COLO829 (cell line): ENCODE measurements around the gene TUBGCP6.

Experiments used
- DNase-seq: peaks from one replicate; pipeline ENCODE4 v3.0.0; 2012; ENCODE audit warnings: low spot score

Gene TUBGCP6

DNA sequence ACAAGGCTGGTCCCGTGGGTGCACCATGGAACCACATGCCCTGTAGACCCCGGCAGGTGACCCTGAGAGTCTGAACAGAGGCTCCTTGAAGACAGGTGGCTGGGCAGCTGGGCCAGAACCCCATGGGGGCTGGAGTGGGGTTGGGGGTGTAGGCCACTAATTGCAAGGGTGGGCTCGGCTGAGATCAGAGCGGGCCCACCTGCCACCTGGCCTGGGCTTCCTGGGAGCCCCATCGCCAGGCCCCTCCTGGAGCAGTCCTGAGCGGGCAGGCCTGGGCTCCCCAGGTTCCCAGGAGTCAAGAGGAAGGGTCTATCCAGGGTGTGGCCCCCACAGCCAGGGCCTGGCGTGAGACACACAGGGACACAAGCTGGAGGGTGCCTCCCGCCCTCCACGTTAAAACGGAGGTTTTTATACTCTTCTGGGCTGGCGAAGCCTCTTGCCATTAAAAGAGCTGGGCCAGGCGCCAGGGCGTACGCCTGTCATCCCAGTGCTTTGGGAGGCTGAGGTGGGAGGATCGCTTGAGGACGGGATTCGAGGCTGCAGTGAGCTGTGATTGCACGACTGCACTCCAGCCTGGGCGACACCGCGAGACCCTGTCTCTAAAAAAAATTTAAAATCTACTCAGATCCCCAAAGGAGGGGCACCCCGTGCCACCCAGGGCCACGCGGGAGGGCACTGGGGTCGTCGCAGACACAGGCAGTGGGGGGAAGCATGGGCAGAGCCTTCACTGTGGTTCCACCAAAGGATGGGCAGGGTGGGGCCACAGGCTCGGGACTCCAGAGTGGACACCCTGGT, 63.9 kb downstream of the TUBGCP6 start:
- no peak for DNase-seq

DNA sequence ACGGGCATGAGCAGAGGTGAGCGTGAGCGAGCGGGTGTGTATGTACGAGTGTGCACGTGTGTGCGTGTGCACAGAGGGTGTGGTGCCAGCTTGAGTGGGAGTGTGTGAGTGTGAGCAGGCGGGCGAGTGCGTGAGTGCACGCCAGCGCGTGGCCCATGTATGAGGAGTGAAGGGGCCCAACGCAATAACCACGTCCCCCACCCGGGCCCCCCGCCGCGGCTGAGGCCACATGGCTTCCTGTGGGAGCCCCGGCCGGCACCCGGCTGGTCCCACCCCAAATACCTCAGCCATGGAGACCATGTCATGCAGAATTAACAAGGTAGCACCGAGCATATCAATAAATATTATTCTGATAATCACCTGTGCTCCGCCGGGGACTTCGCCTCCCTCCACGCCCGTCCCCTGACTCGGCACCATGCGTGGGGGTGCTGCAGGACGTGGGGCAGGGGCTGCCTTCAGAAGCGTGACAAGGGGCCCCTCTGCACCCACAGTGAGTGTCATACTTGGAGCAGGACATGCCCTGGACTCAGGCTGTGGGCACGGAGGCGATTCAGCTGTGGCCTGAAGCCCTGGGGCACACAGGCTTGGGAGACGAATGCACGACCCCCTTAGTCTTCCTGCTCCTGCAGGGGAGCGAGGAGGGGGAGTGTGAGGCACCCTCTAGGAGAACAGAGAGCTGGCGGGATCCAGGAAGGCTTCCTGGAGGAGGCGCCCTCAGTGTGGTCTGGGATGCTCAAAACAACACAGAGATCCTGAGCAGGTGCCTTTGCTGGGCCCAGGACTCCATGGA, 64.7 kb downstream of the TUBGCP6 start:
- no peak for DNase-seq

DNA sequence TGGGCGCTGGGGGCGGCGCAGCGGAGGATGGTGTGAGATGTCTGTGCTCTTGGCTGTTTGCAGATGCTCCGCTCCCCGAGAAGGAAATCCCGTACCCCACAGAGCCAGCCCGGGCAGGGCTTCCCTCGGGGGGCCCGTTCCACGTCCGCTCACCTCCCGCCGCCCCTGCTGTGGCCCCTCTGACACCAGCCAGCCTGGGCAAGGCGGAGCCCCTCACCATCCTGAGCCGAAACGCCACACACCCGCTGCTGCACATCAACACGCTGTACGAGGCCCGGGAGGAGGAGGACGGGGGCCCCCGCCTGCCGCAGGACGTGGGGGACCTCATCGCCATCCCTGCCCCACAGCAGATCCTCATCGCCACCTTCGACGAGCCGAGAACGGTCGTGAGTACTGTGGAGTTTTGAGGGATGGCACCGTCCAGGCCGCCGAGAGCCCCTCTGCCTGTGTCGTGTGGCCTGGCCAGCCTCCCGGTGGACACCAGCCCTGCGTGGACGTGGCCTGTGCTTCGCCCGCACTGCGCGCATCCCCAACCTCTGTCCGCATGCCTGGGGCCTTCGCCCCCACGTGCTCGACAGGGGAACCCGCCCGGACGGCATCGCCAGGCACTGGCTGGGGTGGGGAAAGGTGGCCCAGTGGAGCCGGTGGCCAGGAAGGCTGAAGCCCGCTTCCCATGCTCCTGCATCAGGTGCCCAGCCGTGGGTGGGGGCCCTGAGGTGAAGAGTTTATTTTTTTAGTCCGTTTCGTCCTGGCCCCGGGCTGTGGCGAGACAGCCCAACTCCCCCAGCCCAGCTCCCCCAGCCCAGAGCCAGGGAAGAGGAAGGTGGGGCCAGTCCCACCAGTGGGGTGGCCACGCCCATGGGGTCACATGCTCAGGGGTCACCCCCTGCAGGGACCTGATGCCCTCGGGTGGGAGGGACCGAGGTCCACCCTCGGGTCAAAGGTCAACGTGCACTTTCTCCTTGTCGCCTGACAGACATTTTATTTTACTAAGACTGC, 65.7 kb downstream of the TUBGCP6 start:
- no peak for DNase-seq

DNA sequence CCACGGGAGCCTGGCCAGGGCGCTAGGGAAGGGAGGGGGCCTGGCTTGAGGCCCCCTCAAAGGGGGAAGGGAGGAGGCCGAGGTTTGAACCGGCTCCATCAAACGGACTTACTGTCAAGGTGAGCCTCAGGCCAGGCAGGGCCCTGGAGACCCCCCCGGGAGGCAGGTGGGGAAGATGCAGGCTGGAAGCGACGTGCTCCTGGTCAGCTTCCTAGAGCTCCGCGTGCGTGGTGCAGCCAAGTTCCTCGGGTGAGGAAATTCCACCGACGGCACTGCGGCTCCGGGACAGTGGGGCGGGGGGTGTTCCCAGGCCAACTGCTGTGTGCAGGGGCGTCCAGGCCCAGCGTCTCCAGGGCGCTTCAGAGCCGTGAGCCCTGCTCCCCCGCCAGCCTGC, 66.4 kb downstream of the TUBGCP6 start:
- DNase-seq, result no peak

DNA sequence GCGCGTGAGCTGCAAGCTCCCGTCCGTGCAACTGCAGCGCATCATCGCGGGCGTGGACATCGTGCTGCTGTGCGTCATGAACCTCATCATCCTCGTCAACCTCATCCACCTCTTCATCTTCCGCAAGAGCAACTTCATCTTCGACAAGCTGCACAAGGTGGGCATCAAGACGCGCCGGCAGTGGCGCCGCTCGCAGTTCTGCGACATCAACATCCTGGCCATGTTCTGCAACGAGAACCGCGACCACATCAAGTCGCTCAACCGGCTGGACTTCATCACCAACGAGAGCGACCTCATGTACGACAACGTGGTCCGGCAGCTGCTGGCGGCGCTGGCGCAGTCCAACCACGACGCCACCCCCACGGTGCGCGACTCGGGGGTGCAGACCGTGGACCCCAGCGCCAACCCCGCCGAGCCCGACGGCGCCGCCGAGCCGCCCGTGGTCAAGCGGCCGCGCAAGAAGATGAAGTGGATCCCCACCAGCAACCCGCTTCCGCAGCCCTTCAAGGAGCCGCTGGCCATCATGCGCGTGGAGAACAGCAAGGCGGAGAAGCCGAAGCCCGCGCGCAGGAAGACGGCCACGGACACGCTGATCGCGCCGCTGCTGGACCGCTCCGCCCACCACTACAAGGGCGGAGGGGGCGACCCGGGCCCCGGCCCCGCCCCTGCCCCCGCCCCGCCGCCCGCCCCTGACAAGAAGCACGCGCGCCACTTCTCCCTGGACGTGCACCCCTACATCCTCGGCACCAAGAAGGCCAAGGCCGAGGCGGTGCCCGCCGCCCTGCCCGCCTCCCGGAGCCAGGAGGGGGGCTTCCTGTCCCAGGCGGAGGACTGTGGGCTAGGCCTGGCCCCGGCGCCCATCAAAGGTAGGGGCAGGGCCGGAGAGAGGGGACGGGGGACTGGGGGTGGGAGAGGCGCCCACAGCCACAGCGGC, 67.0 kb downstream of the TUBGCP6 start:
- no peak for DNase-seq

DNA sequence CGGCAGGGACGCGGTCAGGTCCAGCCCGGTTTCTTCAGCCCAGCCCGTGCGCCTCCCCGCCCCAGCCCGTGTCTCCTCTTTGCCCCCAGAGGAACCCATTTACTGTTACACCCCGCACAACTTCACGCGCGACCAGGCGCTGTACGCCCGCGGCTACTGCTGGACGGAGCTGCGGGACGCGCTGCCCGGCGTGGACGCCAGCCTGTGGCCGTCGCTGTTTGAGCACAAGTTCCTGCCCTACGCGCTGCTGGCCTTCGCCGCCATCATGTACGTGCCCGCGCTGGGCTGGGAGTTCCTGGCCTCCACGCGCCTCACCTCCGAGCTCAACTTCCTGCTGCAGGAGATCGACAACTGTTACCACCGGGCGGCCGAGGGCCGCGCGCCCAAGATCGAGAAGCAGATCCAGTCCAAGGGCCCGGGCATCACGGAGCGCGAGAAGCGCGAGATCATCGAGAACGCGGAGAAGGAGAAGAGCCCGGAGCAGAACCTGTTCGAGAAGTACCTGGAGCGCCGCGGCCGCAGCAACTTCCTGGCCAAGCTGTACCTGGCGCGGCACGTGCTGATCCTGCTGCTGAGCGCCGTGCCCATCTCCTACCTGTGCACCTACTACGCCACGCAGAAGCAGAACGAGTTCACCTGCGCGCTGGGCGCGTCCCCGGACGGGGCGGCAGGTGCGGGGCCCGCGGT, 67.8 kb downstream of the TUBGCP6 start:
- no peak for DNase-seq

DNA sequence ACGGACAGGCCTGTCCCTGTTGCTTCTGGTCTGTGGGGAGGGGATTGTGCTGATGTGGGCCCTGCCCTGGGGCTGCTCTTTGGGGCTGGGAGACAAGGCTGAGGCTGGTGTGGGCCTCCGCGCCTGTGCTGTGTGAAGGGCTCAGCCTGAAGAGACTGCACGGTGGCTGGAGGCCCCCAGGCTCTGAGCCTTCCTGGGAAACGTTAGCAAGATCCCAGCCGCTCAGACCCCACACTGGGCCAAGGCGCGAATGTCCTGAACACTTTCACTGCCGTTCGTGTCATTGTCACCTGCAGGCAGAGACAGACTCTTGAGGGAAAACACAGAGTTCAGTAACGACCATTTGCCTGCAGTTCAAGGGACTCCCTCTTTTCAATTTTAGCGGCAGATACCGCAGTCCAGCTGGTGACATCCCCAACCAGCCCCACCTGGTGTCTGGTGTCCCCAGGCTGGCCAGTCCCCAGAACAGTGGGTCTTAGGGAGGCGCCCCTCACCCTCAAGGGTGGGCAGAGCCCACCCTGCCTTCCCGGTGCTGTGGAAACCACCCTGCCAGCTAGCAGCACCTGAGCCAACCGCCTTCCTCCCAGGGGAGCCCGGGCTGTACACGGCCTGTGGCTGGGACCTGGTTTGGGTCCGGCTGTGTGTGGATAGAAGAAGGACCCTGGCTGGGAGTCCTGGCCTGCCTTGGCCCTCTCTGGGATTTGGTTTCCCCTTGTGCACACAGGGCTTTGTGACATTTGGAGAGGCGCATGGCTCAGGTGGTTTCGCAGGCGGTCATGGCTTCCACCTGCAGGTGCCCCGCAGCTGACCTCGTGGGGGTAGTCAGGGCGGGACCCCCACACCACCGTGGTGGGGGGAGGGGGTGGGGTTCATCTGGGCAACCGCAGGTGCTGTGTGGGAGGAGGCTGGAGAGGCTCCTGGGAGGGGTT, 68.6 kb downstream of the TUBGCP6 start:
- DNase-seq, result no peak

DNA sequence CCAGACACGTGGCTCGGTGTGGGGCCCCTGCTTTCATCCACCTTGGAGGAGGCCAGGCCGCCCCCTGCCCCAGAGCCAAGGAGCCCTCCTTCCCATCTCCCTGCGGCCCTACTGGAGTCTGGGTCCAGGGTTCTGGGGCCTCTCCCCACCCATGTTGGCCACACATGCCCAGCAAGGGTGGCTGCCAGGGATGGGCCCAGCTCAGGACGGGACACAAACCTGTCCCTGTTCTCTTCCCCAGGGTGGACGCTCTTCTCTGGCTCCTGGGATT, 69.7 kb downstream of the TUBGCP6 start:
- DNase-seq, result no peak

DNA sequence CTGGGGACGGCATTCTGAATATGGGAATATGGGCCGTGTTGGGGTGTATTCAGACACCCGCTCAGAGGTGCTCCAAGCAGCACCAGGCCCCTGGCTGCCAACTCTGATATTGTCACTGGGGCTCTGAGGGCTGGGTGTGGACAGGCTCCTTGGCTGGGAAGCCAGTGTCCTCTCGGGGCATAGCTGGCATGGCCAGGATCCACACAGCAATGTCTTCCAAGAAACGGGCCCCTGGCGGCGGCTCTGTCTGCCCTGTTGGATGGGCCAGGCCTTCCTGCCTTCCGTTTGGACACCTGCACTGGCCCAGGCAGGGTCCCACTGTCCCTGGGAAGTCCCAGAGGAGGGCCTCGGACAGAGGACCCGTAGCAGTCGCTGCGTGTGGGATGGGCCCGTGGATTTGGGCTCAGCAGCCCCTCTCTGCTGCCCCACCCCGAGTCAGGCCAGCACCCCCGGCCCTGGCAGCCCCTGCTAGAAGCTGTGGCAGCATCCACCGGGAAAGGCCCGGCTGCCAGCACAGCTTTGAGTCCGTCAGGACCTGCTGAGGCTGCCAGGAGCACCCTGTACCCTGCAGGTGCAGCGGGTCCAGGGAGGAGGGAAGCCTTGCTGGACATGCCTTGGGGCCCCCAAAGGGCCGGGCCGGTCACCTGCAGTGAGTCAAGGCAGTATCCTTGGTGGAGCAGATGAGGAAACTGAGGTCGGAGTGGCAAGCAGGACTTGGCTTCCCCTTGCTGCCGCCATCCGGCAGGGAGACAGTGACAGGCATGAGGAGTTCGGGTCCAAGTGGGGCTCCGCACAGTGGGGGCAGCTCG, 70.2 kb downstream of the TUBGCP6 start:
- DNase-seq, result no peak

DNA sequence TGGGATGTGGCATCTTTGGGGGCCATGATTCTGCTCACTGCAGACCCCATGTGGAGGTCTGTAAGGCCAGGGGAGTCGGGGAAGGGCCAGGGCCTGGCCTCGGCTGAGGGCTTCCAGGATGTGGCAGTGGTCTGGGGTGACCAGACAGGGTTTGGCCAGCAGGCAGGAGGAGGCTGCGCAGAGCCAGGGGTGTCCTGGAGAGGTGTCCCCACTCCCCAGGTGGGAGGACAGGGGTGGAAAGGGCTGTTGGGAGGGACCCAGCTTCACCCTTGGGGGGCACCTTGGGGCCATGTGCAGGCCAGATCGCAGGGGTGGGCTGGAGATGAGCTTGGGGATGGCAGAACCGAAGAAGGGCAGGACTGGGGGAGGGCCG, 70.9 kb downstream of the TUBGCP6 start:
- DNase-seq, result no peak

DNA sequence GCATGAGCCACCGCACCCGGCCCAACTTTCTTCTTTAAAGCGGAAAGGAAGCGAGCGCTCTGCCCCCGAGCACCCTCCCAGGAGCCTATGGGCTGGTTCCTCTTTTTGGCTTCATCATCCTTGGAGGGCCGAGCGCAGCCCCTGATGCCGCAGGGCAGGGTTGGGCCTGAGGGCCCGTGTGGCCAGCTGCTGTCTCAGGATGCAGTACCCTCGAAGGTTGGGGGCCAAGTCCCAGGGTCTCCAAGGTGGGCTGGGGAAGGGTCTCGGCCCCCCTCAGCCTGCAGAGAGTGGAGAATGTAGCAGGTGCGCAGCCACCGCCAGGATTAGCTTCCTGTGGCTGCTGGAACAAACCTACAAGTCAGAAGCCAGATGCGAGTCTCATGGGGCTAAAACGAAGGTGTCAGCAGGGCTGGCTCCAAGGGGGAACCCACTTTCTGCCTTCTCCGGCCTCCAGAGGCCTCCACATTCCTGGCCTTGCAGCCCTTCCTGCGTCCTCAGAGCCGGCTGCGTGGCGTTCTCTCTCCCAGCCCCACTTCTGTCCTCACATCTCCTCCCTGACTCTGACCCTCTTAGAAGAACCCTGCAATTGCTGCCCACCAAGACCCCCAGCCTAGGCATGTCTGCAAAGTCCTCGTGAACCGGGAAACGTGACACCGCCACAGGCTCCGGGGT, 71.4 kb downstream of the TUBGCP6 start:
- DNase-seq, result no peak

DNA sequence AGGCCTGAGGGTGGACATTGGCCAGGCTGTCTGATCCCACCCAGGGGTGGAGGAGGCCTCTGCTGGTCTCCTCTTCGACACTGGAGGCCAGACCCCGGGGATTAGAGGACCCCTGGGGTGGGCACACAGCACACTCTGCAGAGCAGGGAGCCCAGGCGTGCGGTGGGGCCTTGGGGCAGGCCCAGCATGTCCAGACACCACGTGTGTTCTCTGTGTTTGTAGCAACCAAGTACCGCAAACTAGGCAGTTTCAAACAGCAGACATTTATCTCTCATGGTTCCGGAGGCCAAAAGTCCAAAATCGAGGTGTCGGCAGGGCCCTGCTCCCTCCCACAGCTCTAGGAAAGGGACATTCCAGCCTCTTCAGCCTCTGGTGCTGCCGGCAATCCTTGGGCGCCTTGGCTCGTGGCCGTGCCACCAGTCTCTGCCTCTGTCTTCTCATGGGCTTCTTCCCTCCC, 72.8 kb downstream of the TUBGCP6 start:
- DNase-seq, result no peak

DNA sequence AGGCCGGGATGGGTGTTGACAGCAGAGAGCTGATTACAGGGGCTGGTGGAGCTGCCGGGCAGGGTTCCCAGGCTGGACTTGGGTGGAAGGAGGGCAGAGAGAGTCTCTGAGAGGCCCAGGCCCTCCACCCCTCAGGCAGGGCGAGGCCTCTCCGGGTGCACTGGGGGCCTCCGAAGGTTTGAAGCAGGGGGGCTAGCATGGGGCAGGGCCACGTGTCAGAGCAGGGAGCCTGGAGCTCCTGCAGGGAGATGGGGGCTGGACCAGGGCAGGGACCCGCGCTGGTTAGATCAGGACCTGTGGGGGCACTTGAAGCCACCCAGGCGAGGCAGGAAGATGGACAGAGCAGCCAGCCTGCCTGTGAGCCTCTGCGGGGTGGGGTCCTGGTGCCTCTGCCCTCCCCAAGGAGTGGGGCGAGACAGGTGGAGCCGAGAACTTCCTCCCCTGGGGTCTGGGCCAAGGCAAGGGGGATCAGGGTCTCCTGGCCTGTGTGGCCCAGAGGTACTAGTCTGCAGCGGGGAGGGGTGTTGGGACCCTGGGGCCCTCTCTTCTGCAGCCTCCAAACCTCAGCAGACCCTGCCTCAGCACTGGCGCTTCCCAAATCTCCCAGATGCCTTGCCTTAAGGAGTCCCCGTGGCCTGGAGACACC, 73.4 kb downstream of the TUBGCP6 start:
- DNase-seq, result no peak

DNA sequence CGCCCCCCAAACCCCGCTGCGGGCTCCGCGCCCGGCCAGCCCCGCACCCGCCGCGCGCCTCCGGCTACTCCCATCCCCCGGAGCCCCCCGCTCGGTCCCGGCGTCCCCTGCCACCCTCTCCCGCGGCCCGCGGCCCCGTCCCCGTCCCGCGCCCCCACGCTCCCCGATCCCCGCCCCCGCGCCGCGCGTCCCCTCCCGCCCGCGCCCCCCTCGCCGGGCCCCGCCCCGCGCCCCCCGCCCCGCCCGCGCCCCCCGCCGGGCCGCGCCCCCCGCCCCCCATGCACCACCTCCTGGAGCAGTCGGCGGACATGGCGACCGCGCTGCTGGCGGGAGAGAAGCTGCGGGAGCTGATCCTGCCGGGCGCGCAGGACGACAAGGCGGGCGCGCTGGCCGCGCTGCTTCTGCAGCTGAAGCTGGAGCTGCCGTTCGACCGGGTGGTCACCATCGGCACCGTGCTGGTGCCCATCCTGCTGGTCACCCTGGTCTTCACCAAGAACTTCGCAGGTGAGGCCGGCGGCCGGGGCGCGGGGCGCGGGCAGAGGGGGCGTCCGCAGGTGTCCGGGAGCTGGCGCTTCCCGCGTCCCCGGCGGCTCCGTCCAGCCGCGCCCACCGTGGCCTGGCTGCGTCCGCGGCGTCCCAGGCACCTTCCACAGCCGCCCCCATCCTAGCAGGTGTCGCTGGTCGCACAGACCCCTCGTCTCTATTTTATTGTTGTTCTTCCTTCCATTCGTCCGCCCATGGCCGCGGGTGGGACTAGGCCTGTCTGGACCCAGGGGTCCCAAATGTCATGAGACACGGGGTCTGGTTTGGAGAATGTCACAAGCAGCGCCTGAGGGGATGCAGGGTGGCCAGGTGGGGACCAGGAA, 74.1 kb downstream of the TUBGCP6 start, which contains the start of gene PANX2:
Gene PANX2, plus strand, starts transcription at position 279 of the 866 bp plus-strand sequence. Its CDS starts 0 bp downstream, at position 279.
- DNase-seq, result no peak

DNA sequence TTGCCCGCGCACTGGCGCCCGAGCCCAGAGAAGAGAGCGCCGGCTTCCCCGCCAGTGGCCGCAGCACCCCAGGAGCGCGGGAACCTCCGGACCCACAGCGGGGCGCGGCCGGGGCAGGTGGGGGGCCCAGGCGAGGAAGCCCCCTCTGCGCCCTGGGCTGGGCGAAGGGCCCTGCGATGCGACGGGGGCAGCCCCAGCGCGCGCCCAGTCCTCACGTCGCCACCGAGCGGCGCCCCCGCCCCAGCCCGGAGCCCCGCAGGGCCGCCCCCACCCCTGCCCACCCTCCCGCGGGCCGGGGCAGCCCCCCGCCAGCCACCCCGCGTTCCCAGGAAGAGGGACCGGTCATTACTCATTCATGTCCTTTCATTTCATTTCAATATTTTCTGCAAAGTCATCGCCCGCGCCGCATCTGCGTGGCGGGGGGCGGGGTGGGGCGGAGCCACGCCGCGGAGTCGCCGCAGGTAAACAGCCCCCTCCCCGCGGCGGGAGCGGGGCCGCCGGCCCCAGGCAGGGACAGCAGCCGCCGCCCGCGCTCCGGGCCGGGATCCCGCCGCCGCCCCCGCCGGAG, 75.0 kb downstream of the TUBGCP6 start:
- DNase-seq, result no peak

DNA sequence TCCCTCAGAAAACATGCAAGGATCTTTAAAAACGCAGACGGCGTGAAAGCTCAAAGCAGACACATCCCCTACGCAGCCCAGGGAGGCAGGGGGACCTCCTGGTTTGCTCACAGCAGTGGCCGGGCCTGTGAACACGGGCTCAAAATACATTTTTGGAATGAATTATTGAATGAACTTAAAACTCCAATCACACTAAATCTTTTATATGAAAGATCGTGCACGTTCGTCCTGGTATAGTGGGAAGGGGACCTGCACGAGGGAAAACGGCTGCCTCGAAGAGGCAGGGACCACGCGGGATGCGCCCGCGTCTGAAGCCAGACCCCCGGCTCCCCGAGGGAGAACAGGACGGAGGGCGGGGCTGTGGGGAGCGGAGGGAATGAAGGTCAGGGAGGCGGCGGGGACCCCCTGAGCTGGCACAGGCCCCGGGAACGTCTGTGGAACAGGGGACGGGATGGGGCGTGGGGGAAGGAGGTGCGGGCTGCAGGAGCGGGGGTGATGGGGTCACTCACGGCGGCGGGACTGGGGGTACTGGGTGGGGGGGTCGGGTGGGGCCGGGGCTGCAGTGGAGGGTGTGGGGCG, 75.6 kb downstream of the TUBGCP6 start:
- DNase-seq, result no peak
